GM12878 (cell line): ENCODE measurements around the gene ATP5PO. TPM values are rescaled to one million over a fixed set of nuclear protein-coding genes. Genes with fewer than 3 reads are reported as not detected.

Experiments used
- ATAC-seq: fragments of 200-7000 bp; cut with Tn5 transposase; 3 replicates; pipeline ENCODE4 v1.9.1; 2020; ENCODE audit warnings: mild to moderate bottlenecking, moderate library complexity
- BruUV-seq: library from RNA; stranded (reverse); fragments of 400-500 nt; replicated peaks from 2 replicates; lab custom pipeline; 2021; lab: Mats Ljungman, UMichigan
- CTCF ChIA-PET: fragments of 300-600 bp; sonication (Branson Sonifier 250); formaldehyde crosslinking; extraction: SDS; loops from one replicate; lab custom pipeline; 2021; ENCODE audit warnings: inconsistent platforms; lab: Yijun Ruan, JAX
- POLR2A ChIA-PET: fragments of 350-600 bp; formaldehyde crosslinking; extraction: SDS; loops from one replicate; lab custom pipeline; 2021; ENCODE audit warnings: inconsistent platforms; lab: Charles Lee
- RAD21 ChIA-PET: fragments of 300-600 bp; sonication (Branson Sonifier 250); formaldehyde crosslinking; loops from one replicate; lab custom pipeline; 2023; ENCODE audit warnings: antibody characterized with exemption; ENCODE audit not compliant: unreplicated experiment; lab: Charles Lee
- SMC1A ChIA-PET: fragments of 300-600 bp; sonication (Branson Sonifier 250); formaldehyde crosslinking; loops from one replicate; lab custom pipeline; 2023; ENCODE audit not compliant: unreplicated experiment, uncharacterized antibody; lab: Charles Lee
- DNase-seq: peaks from one replicate; pipeline ENCODE4 v3.0.0-alpha.2; 2011; ENCODE audit warnings: low read depth, low spot score
- FAIRE-seq: peaks from 3 replicates; lab custom pipeline; 2011; peaks lifted over from hg19 to GRCh38; lab: Jason Lieb, UNC
- H2AFZ ChIP-seq: 2 replicates; pipeline ENCODE4 v1.6.0; 2011; ENCODE audit warnings: low read depth, low read length, control low read depth; ENCODE audit not compliant: control insufficient read depth
- H3K27ac ChIP-seq: 2 replicates; pipeline ENCODE4 v1.5.1; 2011; ENCODE audit warnings: control low read depth; ENCODE audit not compliant: control insufficient read depth, insufficient read depth
- H3K27me3 ChIP-seq, 2 experiments: replicated peaks in 1 of 2; 2 replicates each; pipeline versions ENCODE4 v1.6.0 to v1.6.1; 2011; ENCODE audit warnings: low read length in 1 of 2; ENCODE audit not compliant: control insufficient read depth in 2 of 2, insufficient read depth in 2 of 2
- H3K36me3 ChIP-seq, 2 experiments: 2 replicates each; pipeline ENCODE4 v1.5.1; 2011; ENCODE audit warnings: low read length in 1 of 2; ENCODE audit not compliant: control insufficient read depth in 2 of 2, insufficient read depth in 2 of 2
- H3K4me1 ChIP-seq: 2 replicates; pipeline ENCODE4 v1.6.1; 2011; ENCODE audit warnings: mild to moderate bottlenecking, low read length, moderate library complexity, mixed read lengths; ENCODE audit not compliant: control insufficient read depth, insufficient read depth
- H3K4me2 ChIP-seq: 2 replicates; pipeline ENCODE4 v1.6.0; 2011; ENCODE audit warnings: control low read depth; ENCODE audit not compliant: control insufficient read depth, insufficient read depth
- H3K4me3 ChIP-seq: fragments of 200-600 bp; sonication (generic); 2 replicates; pipeline ENCODE4 v1.5.1; 2016
- H3K79me2 ChIP-seq: 2 replicates; pipeline ENCODE4 v1.6.0; 2011; ENCODE audit warnings: low read length; ENCODE audit not compliant: control insufficient read depth, insufficient read depth
- H3K9ac ChIP-seq: 2 replicates; pipeline ENCODE4 v1.8.0; 2011; ENCODE audit warnings: low read length, control low read depth, mixed read lengths; ENCODE audit not compliant: control insufficient read depth, insufficient read depth
- H3K9me3 ChIP-seq: replicated peaks from 3 replicates; pipeline ENCODE4 v1.5.1; 2011; ENCODE audit warnings: mild to moderate bottlenecking, low read length; ENCODE audit not compliant: control insufficient read depth, insufficient read depth
- H4K20me1 ChIP-seq: 2 replicates; pipeline ENCODE4 v1.6.0; 2011; ENCODE audit not compliant: control insufficient read depth, insufficient read depth
- BMI1 ChIP-seq: fragments of 450-650 bp; IDR thresholded peaks from 2 replicates; pipeline ENCODE4 v1.6.1; 2016; ENCODE audit warnings: mild to moderate bottlenecking, moderate library complexity, borderline replicate concordance
- CREB1 ChIP-seq: IDR thresholded peaks from 2 replicates; pipeline ENCODE4 v1.6.1; 2012; ENCODE audit warnings: low read depth, mild to moderate bottlenecking, inconsistent platforms
- CREM ChIP-seq: IDR thresholded peaks from 2 replicates; pipeline ENCODE4 v1.6.1; 2014; ENCODE audit warnings: antibody characterized with exemption, low read depth
- ESRRA ChIP-seq: IDR thresholded peaks from 2 replicates; pipeline ENCODE4 v1.6.1; 2012; ENCODE audit warnings: mild to moderate bottlenecking, low read length, improper control_type of control experiment
- HDAC2 ChIP-seq: fragments of 200-600 bp; sonication (generic); IDR thresholded peaks from 2 replicates; pipeline ENCODE4 v1.6.1; 2017
- HDAC6 ChIP-seq: fragments of 200-600 bp; sonication (generic); IDR thresholded peaks from one replicate; pipeline ENCODE4 v1.8.0; 2017; ENCODE audit warnings: antibody characterized with exemption; ENCODE audit not compliant: unreplicated experiment
- KDM1A ChIP-seq: fragments of 200-600 bp; sonication (generic); IDR thresholded peaks from 2 replicates; pipeline ENCODE4 v1.6.1; 2016; ENCODE audit warnings: borderline replicate concordance
- NR2C1 ChIP-seq: fragments of 450-650 bp; IDR thresholded peaks from 2 replicates; pipeline ENCODE4 v1.6.1; 2017; ENCODE audit warnings: antibody characterized with exemption, mild to moderate bottlenecking, moderate library complexity
- NRF1 ChIP-seq: conservative IDR thresholded peaks from 2 replicates; pipeline ENCODE4 v1.6.1; 2011; ENCODE audit warnings: mild to moderate bottlenecking, low read depth, low read length, improper control_type of control experiment
- POLR2AphosphoS5 ChIP-seq: IDR thresholded peaks from 2 replicates; pipeline ENCODE4 v1.6.1; 2011; ENCODE audit warnings: mild to moderate bottlenecking, low read length, inconsistent platforms
- RFX5 ChIP-seq: IDR thresholded peaks from 2 replicates; pipeline ENCODE4 v1.6.1; 2011; ENCODE audit warnings: low read depth, low read length, improper control_type of control experiment
- RUNX3 ChIP-seq: IDR thresholded peaks from 2 replicates; pipeline ENCODE4 v1.6.1; 2012; ENCODE audit warnings: low read length, inconsistent platforms
- SMAD1 ChIP-seq: fragments of 450-650 bp; IDR thresholded peaks from 2 replicates; pipeline ENCODE4 v1.6.1; 2018; ENCODE audit warnings: mild to moderate bottlenecking, low read depth; ENCODE audit not compliant: partially characterized antibody
- SREBF2 ChIP-seq: IDR thresholded peaks from 2 replicates; pipeline ENCODE4 v1.6.1; 2012; ENCODE audit warnings: mild to moderate bottlenecking, low read length
- STAT3 ChIP-seq: IDR thresholded peaks from 2 replicates; pipeline ENCODE4 v1.6.1; 2011; ENCODE audit warnings: low read depth, low read length, improper control_type of control experiment
- ZZZ3 ChIP-seq: IDR thresholded peaks from 2 replicates; pipeline ENCODE4 v1.6.1; 2011; ENCODE audit warnings: low read depth; ENCODE audit not compliant: control insufficient read depth, insufficient read length
- WGBS: methylation state at CpG from one replicate; pipeline ENCODE4 v1.1.6; 2016; ENCODE audit warnings: low lambda C conversion rate; ENCODE audit not compliant: insufficient replicate concordance, insufficient coverage; ENCODE audit errors: missing lambda C conversion rate; 5-methylcytosine and 5-hydroxymethylcytosine counted together
- in situ Hi-C: fragments of 300-500 bp; cut with MboI; formaldehyde crosslinking; loops from 9 replicates; pipeline ENCODE4 v1.14.3; 2018; ENCODE audit warnings: mixed read lengths
- intact Hi-C: fragments of 100-400 bp; cut with micrococcal nuclease; formaldehyde crosslinking; loops from one replicate; pipeline ENCODE4 v1.14.2; 2022; ENCODE audit not compliant: unreplicated experiment
- polyA plus RNA-seq, 11 experiments: library from polyadenylated mRNA; depleted of rRNA in 4 of 11; unstranded in 6 of 11; stranded (reverse) in 5 of 11; fragments of >200 nt; fragmentation: Nextera tagmentation in 4 of 11; fragmentation: Illumina TruSeq in 1 of 11; extraction: Ambion mirVana in 4 of 11; extraction: Trizol in 1 of 11; gene quantifications; 1 replicate in 1 of 11; 2 replicates in 10 of 11; pipeline versions ENCODE4 v1.2.1 to v1.2.3, GENCODE V29; 2011 to 2016; ENCODE audit warnings: inconsistent platforms in 2 of 11, missing spikeins in 2 of 11, low read depth in 1 of 11
- total RNA-seq, 4 experiments: library from RNA; depleted of rRNA in 3 of 4; stranded (reverse); fragments of >200 nt in 3 of 4; fragmentation: Illumina TruSeq in 1 of 4; extraction: Trizol in 1 of 4; gene quantifications; 2 replicates each; pipeline versions ENCODE4 v1.2.1 to v1.2.3, GENCODE V29; 2013 to 2021
- TF ChIP-seq, protein P1 (sequence below): IDR thresholded peaks from 2 replicates; pipeline ENCODE4 v1.6.1; 2012; ENCODE audit warnings: low read length, inconsistent platforms
- TF ChIP-seq, protein P2 (sequence below): fragments of 450-650 bp; IDR thresholded peaks from 2 replicates; pipeline ENCODE4 v1.6.1; 2018; ENCODE audit warnings: mild to moderate bottlenecking, low read depth, moderate library complexity; ENCODE audit not compliant: partially characterized antibody
- TF ChIP-seq, protein P3 (sequence below): IDR thresholded peaks from 2 replicates; pipeline ENCODE4 v1.6.1; 2011; ENCODE audit warnings: mild to moderate bottlenecking, low read depth, low read length, moderate library complexity; ENCODE audit not compliant: insufficient replicate concordance

The ATP5PO gene
- total and polyA plus RNA-seq, 10 of the 15 experiments (the other 5 are each of a cell fraction or from before 2014, with no cell fraction given): 251 to 1,656 (median 470) TPM

DNA sequence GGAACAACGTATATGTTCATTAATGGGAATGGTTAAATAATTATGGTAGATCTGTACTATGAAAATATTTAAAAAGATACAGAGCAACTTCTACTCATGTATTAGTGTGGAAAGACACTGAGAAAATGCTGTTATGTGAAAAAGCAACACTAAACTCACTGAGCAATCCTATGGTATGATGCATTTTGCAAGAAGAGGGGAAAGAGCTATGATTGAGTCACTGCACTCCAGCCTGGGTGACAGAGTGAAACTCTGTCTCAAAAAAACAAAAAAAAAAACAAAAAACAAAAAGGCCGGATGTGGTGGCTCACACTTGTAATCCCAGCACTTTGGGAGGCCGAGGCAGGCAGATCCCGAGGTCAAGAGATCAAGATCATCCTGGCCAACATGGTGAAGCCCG is 44.4 kb downstream of the ATP5PO start:
- CTCF ChIA-PET: no interaction called here
- 41% methylated on average over 5 of the region's 5 CpGs for WGBS
- no peaks in the 10 kb centered on the region for H3K79me2 ChIP-seq
- intact Hi-C loops (no loop called here), in situ Hi-C loops (no loop called here)
- no peak overlapping the region for H3K27ac ChIP-seq
- H3K27me3 ChIP-seq: no peaks in the 10 kb centered on the region
- H3K36me3 ChIP-seq: no peaks in the 10 kb centered on the region
- RAD21 ChIA-PET: no interaction called here
- DNase-seq (no peak), ATAC-seq (no peak), FAIRE-seq (no peak)
- H3K4me1 ChIP-seq: no peaks in the 10 kb centered on the region
- POLR2A ChIA-PET: no interaction called here
- no TSS peak for BruUV-seq
- H3K9ac ChIP-seq: no peak overlapping the region
- TF ChIP-seq ZZZ3 (no peak), HDAC6 (no peak), RFX5 (no peak), POLR2AphosphoS5 (no peak), KDM1A (no peak), RUNX3 (no peak), SREBF2 (no peak), SMAD1 (no peak), CREM (no peak), ESRRA (no peak), CREB1 (no peak), HDAC2 (no peak), BMI1 (no peak), STAT3 (no peak), NR2C1 (no peak), NRF1 (no peak)
- TF ChIP-seq, protein P1, sequence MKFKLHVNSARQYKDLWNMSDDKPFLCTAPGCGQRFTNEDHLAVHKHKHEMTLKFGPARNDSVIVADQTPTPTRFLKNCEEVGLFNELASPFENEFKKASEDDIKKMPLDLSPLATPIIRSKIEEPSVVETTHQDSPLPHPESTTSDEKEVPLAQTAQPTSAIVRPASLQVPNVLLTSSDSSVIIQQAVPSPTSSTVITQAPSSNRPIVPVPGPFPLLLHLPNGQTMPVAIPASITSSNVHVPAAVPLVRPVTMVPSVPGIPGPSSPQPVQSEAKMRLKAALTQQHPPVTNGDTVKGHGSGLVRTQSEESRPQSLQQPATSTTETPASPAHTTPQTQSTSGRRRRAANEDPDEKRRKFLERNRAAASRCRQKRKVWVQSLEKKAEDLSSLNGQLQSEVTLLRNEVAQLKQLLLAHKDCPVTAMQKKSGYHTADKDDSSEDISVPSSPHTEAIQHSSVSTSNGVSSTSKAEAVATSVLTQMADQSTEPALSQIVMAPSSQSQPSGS: no peak
- TF ChIP-seq, protein P2, sequence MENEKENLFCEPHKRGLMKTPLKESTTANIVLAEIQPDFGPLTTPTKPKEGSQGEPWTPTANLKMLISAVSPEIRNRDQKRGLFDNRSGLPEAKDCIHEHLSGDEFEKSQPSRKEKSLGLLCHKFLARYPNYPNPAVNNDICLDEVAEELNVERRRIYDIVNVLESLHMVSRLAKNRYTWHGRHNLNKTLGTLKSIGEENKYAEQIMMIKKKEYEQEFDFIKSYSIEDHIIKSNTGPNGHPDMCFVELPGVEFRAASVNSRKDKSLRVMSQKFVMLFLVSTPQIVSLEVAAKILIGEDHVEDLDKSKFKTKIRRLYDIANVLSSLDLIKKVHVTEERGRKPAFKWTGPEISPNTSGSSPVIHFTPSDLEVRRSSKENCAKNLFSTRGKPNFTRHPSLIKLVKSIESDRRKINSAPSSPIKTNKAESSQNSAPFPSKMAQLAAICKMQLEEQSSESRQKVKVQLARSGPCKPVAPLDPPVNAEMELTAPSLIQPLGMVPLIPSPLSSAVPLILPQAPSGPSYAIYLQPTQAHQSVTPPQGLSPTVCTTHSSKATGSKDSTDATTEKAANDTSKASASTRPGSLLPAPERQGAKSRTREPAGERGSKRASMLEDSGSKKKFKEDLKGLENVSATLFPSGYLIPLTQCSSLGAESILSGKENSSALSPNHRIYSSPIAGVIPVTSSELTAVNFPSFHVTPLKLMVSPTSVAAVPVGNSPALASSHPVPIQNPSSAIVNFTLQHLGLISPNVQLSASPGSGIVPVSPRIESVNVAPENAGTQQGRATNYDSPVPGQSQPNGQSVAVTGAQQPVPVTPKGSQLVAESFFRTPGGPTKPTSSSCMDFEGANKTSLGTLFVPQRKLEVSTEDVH: no peak
- TF ChIP-seq, protein P3, sequence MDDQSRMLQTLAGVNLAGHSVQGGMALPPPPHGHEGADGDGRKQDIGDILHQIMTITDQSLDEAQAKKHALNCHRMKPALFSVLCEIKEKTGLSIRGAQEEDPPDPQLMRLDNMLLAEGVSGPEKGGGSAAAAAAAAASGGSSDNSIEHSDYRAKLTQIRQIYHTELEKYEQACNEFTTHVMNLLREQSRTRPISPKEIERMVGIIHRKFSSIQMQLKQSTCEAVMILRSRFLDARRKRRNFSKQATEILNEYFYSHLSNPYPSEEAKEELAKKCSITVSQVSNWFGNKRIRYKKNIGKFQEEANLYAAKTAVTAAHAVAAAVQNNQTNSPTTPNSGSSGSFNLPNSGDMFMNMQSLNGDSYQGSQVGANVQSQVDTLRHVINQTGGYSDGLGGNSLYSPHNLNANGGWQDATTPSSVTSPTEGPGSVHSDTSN: no peak
- no peak overlapping the region for H3K4me2 ChIP-seq
- SMC1A ChIA-PET: no interaction called here
- no peaks in the 10 kb centered on the region for H4K20me1 ChIP-seq
- no peak overlapping the region for H3K4me3 ChIP-seq
- no peaks in the 10 kb centered on the region for H3K9me3 ChIP-seq
- H2AFZ ChIP-seq: no peak overlapping the region
